ENCODE results near the gene ZBTB12.

ZBTB12 gene, protein sequence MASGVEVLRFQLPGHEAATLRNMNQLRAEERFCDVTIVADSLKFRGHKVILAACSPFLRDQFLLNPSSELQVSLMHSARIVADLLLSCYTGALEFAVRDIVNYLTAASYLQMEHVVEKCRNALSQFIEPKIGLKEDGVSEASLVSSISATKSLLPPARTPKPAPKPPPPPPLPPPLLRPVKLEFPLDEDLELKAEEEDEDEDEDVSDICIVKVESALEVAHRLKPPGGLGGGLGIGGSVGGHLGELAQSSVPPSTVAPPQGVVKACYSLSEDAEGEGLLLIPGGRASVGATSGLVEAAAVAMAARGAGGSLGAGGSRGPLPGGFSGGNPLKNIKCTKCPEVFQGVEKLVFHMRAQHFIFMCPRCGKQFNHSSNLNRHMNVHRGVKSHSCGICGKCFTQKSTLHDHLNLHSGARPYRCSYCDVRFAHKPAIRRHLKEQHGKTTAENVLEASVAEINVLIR

DNA sequence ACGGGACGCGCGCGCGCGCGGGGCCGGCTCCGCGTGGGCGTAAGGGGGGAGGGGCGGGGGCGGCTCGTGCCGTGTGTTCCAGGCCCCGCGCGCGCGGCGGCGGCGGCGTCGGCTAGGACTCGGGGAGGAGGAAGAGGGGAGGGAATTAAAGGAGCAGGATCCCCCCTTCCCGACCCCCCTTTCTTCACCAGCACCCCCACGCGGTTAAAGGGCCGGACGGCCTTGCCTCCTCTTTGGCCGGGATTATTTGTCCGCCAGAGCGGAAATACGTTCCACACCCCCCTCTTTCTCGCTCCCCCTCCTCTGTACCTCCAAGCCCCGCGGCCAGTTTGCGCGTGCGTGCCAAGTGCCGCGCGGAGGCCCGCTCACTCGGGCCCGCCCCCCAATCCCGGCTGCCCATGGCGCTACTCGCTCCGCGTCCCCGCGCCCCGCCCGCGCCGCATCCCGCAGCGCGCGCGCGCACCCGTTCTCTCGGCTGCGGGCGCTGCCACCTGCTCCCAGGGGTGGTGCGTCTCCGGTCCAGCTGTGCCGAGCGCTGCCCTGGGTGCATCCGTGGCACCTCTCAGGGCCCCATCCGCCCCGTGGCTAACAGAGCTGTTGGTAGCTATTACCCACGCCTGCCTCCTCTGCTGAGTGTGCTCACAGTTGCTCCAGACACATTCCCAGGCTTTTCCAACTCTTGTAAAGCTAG, at the start of gene ZBTB12:
TSS of gene ZBTB12 (minus strand) at position 134 of the 691 bp plus-strand sequence. CDS start 781 bp downstream, outside the sequence.
- Histone ChIP-seq H3K4me3 (ENCODE audit: low read length in 2 of 2) (peak within 1 kb of the TSS; percentile 74 to 80), H3K27ac (ENCODE audit: low read depth in 2 of 2, low read length in 2 of 2) (peak within 1 kb of the TSS; percentile 77 to 81), H3K9ac (ENCODE audit: low read depth in 1 of 2, low read length in 2 of 2) (peak within 1 kb of the TSS; percentile 72 to 85), H3K9me3 (ENCODE audit: control insufficient read depth in 2 of 2, low read length in 2 of 2) (no peaks in the 10 kb centered on the region), H3K27me3 (ENCODE audit: control insufficient read depth in 2 of 2, insufficient read depth in 2 of 2, low read length in 2 of 2) (peaks cover 0 to 3% of the 10 kb centered on the region in 2 donors), H3K36me3 (ENCODE audit: control insufficient read depth in 2 of 2, insufficient read depth in 2 of 2, low read length in 2 of 2) (no peaks in the 10 kb centered on the region), H3K4me1 (ENCODE audit: control insufficient read depth in 2 of 2, insufficient read depth in 2 of 2, low read length in 2 of 2) (peaks cover 14 to 20% of the 10 kb centered on the region in 2 donors)

DNA sequence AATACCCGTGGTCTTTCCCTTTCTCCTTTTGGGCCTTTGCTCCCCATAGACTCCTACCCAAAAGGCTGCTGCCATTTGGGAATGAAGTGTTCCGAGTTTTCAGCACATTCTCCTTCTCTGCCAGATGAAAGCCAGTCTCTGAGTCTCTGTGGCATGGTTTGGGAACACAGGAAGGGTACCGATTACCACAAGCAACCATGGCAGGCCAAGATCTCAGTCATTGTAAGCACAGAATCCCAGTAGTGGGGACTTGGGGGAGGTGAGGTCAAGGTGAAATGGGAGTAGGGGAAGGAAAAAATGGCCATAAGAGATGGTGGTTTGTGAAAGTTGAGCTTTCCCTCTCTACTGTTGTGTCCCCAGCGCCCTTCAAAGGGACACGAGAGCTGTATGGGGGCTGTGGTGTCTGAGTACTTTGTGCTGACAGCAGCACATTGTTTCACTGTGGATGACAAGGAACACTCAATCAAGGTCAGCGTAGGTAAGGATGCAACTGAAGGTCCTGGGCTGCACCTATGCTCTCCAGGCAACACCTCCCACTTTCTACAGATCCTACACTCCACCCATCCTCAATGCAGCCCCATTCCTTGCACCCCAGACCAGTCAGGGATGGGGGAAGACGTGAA, 48.2 kb upstream of the ZBTB12 start:
- H3K9me3 ChIP-seq (ENCODE audit: control insufficient read depth in 2 of 2, low read length in 2 of 2): no peaks in the 10 kb centered on the region
- H3K36me3 ChIP-seq (ENCODE audit: control insufficient read depth in 2 of 2, insufficient read depth in 2 of 2, low read length in 2 of 2): peaks cover 38 to 39% of the 10 kb centered on the region in 2 donors
- no peak overlapping the region for H3K4me3 ChIP-seq (ENCODE audit: low read length in 2 of 2)
- H3K4me1 ChIP-seq (ENCODE audit: control insufficient read depth in 2 of 2, insufficient read depth in 2 of 2, low read length in 2 of 2): peaks cover 8 to 15% of the 10 kb centered on the region in 2 donors
- H3K27ac ChIP-seq (ENCODE audit: low read depth in 2 of 2, low read length in 2 of 2): no peak overlapping the region
- no peak overlapping the region for H3K9ac ChIP-seq (ENCODE audit: low read depth in 1 of 2, low read length in 2 of 2)
- no peaks in the 10 kb centered on the region for H3K27me3 ChIP-seq (ENCODE audit: control insufficient read depth in 2 of 2, insufficient read depth in 2 of 2, low read length in 2 of 2)

DNA sequence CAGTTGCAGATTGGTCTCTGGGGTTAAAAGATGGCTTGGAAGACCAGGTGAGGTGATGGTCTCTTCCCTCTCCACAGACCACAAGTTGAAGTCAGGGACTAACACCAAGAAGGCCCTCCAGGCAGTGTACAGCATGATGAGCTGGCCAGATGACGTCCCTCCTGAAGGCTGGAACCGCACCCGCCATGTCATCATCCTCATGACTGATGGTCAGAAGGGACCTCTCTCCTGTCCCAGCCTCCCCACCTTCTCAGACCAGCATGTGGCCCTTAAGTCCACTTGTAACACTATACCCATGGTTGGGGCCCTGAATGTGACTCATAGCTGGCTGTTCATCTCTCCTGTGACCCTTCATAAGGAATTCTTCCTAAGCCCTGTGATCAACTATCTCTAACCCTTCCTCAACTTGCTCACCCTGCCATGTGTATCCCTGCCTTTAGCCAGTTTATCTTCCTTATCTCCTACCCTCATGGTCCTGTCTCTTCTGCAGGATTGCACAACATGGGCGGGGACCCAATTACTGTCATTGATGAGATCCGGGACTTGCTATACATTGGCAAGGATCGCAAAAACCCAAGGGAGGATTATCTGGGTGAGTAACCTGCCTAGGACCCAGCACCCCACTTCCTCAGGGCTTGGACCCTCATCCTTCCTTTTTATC, 47.0 kb upstream of the ZBTB12 start:
- no peak overlapping the region for H3K9ac ChIP-seq (ENCODE audit: low read depth in 1 of 2, low read length in 2 of 2)
- H3K27ac ChIP-seq (ENCODE audit: low read depth in 2 of 2, low read length in 2 of 2): no peak overlapping the region
- H3K27me3 ChIP-seq (ENCODE audit: control insufficient read depth in 2 of 2, insufficient read depth in 2 of 2, low read length in 2 of 2): no peaks in the 10 kb centered on the region
- no peaks in the 10 kb centered on the region for H3K9me3 ChIP-seq (ENCODE audit: control insufficient read depth in 2 of 2, low read length in 2 of 2)
- no peak overlapping the region for H3K4me3 ChIP-seq (ENCODE audit: low read length in 2 of 2)
- H3K36me3 ChIP-seq (ENCODE audit: control insufficient read depth in 2 of 2, insufficient read depth in 2 of 2, low read length in 2 of 2): peaks cover 27 to 28% of the 10 kb centered on the region in 2 donors
- H3K4me1 ChIP-seq (ENCODE audit: control insufficient read depth in 2 of 2, insufficient read depth in 2 of 2, low read length in 2 of 2): peaks cover 12 to 17% of the 10 kb centered on the region in 2 donors

DNA sequence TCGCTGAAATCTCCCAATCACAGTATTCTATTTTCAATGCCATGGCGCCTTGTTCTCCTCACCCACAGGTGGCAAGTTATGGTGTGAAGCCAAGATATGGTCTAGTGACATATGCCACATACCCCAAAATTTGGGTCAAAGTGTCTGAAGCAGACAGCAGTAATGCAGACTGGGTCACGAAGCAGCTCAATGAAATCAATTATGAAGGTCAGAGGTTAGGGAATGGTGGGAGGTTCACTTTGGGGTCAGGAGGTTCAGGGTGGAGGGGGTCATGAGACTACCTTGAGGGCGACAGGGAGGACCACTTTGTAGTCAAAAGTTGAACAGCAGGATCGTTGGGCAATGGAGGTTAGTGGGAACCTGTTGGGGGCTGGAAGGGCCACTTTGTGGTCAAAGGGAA, 46.4 kb upstream of the ZBTB12 start:
- H3K27me3 ChIP-seq (ENCODE audit: control insufficient read depth in 2 of 2, insufficient read depth in 2 of 2, low read length in 2 of 2): no peaks in the 10 kb centered on the region
- peaks cover 21 to 22% of the 10 kb centered on the region in 2 donors for H3K36me3 ChIP-seq (ENCODE audit: control insufficient read depth in 2 of 2, insufficient read depth in 2 of 2, low read length in 2 of 2)
- H3K27ac ChIP-seq (ENCODE audit: low read depth in 2 of 2, low read length in 2 of 2): no peak overlapping the region
- no peak overlapping the region for H3K4me3 ChIP-seq (ENCODE audit: low read length in 2 of 2)
- H3K9ac ChIP-seq (ENCODE audit: low read depth in 1 of 2, low read length in 2 of 2): no peak overlapping the region
- no peaks in the 10 kb centered on the region for H3K9me3 ChIP-seq (ENCODE audit: control insufficient read depth in 2 of 2, low read length in 2 of 2)
- peaks cover 12 to 17% of the 10 kb centered on the region in 2 donors for H3K4me1 ChIP-seq (ENCODE audit: control insufficient read depth in 2 of 2, insufficient read depth in 2 of 2, low read length in 2 of 2)

DNA sequence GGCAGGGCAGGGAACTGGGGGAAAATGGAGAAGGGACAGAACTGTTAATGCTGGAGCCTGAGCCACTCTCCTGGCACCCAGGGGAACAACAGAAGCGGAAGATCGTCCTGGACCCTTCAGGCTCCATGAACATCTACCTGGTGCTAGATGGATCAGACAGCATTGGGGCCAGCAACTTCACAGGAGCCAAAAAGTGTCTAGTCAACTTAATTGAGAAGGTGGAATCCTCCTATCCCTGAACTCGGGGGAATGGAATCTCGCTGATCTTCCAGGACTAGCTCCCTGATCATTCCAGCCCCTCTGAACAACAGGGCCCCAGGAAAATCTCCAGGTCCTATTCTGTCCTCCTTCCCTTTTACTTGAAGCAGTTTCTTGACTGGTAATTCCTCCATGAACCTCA, 46.0 kb upstream of the ZBTB12 start:
- Histone ChIP-seq H3K27ac (ENCODE audit: low read depth in 2 of 2, low read length in 2 of 2) (no peak overlapping the region), H3K4me3 (ENCODE audit: low read length in 2 of 2) (no peak overlapping the region), H3K36me3 (ENCODE audit: control insufficient read depth in 2 of 2, insufficient read depth in 2 of 2, low read length in 2 of 2) (peaks cover 17 to 18% of the 10 kb centered on the region in 2 donors), H3K4me1 (ENCODE audit: control insufficient read depth in 2 of 2, insufficient read depth in 2 of 2, low read length in 2 of 2) (peaks cover 12 to 17% of the 10 kb centered on the region in 2 donors), H3K27me3 (ENCODE audit: control insufficient read depth in 2 of 2, insufficient read depth in 2 of 2, low read length in 2 of 2) (no peaks in the 10 kb centered on the region), H3K9ac (ENCODE audit: low read depth in 1 of 2, low read length in 2 of 2) (no peak overlapping the region), H3K9me3 (ENCODE audit: control insufficient read depth in 2 of 2, low read length in 2 of 2) (no peaks in the 10 kb centered on the region)

DNA sequence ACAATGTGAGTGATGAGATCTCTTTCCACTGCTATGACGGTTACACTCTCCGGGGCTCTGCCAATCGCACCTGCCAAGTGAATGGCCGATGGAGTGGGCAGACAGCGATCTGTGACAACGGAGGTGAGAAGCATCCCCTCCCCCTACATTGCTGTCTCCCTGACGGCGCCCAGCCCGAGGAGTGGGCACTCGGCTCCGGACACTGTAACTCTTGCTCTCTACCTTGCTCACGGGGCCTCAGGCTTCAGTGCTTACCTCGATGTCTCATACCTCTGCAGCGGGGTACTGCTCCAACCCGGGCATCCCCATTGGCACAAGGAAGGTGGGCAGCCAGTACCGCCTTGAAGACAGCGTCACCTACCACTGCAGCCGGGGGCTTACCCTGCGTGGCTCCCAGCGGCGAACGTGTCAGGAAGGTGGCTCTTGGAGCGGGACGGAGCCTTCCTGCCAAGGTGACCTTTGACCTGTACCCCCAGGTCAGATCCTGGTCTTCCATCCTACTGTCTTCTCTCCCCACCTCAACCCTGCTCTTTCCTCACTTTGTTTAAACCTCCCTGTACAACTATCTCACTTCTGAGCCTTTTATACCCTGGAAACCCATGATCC, 45.3 kb upstream of the ZBTB12 start:
- Histone ChIP-seq H3K9ac (ENCODE audit: low read depth in 1 of 2, low read length in 2 of 2) (no peak overlapping the region), H3K27ac (ENCODE audit: low read depth in 2 of 2, low read length in 2 of 2) (no peak overlapping the region), H3K27me3 (ENCODE audit: control insufficient read depth in 2 of 2, insufficient read depth in 2 of 2, low read length in 2 of 2) (no peaks in the 10 kb centered on the region), H3K9me3 (ENCODE audit: control insufficient read depth in 2 of 2, low read length in 2 of 2) (no peaks in the 10 kb centered on the region), H3K36me3 (ENCODE audit: control insufficient read depth in 2 of 2, insufficient read depth in 2 of 2, low read length in 2 of 2) (peaks cover 12 to 14% of the 10 kb centered on the region in 2 donors), H3K4me1 (ENCODE audit: control insufficient read depth in 2 of 2, insufficient read depth in 2 of 2, low read length in 2 of 2) (peaks cover 12 to 17% of the 10 kb centered on the region in 2 donors), H3K4me3 (ENCODE audit: low read length in 2 of 2) (no peak overlapping the region)

DNA sequence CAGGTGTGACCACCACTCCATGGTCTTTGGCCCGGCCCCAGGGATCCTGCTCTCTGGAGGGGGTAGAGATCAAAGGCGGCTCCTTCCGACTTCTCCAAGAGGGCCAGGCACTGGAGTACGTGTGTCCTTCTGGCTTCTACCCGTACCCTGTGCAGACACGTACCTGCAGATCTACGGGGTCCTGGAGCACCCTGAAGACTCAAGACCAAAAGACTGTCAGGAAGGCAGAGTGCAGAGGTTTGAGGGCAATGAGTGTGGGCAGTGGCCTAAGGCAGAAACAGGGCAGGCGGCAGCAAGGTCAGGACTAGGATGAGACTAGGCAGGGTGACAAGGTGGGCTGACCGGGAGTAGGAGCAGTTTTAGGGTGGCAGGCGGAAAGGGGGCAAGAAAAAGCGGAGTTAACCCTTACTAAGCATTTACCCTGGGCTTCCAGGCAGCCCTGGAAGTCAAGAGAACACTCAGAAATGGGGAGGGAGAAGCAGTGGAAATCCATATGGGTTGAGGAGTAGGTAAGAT, 44.5 kb upstream of the ZBTB12 start:
- H3K4me3 ChIP-seq (ENCODE audit: low read length in 2 of 2): peak overlapping the region in 1 of 2 donors; percentile 41
- peaks cover 12 to 17% of the 10 kb centered on the region in 2 donors for H3K4me1 ChIP-seq (ENCODE audit: control insufficient read depth in 2 of 2, insufficient read depth in 2 of 2, low read length in 2 of 2)
- H3K27me3 ChIP-seq (ENCODE audit: control insufficient read depth in 2 of 2, insufficient read depth in 2 of 2, low read length in 2 of 2): no peaks in the 10 kb centered on the region
- peak overlapping the region; percentile 63 to 72 for H3K9ac ChIP-seq (ENCODE audit: low read depth in 1 of 2, low read length in 2 of 2)
- H3K9me3 ChIP-seq (ENCODE audit: control insufficient read depth in 2 of 2, low read length in 2 of 2): no peaks in the 10 kb centered on the region
- peaks cover 6% of the 10 kb centered on the region in 2 donors for H3K36me3 ChIP-seq (ENCODE audit: control insufficient read depth in 2 of 2, insufficient read depth in 2 of 2, low read length in 2 of 2)
- peak overlapping the region; percentile 84 to 85 for H3K27ac ChIP-seq (ENCODE audit: low read depth in 2 of 2, low read length in 2 of 2)

DNA sequence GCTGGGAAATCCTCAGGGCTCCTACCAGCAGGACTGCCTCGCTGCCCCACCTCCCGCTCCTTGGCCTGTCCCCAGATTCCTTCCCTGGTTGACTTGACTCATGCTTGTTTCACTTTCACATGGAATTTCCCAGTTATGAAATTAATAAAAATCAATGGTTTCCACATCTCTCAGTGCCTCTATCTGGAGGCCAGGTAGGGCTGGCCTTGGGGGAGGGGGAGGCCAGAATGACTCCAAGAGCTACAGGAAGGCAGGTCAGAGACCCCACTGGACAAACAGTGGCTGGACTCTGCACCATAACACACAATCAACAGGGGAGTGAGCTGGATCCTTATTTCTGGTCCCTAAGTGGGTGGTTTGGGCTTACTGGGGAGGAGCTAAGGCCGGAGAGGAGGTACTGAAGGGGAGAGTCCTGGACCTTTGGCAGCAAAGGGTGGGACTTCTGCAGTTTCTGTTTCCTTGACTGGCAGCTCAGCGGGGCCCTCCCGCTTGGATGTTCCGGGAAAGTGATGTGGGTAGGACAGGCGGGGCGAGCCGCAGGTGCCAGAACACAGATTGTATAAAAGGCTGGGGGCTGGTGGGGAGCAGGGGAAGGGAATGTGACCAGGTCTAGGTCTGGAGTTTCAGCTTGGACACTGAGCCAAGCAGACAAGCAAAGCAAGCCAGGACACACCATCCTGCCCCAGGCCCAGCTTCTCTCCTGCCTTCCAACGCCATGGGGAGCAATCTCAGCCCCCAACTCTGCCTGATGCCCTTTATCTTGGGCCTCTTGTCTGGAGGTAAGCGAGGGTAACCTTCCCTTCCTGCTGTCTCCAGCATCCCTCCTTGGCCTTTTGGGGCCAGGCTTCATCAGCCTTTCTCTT, 43.9 kb upstream of the ZBTB12 start, which contains the start of gene CFB:
TSS of gene CFB (plus strand) at position 589 of the 863 bp plus-strand sequence. CDS start at position 716, 127 bp downstream.
- no peaks in the 10 kb centered on the region for H3K36me3 ChIP-seq (ENCODE audit: control insufficient read depth in 2 of 2, insufficient read depth in 2 of 2, low read length in 2 of 2)
- H3K4me1 ChIP-seq (ENCODE audit: control insufficient read depth in 2 of 2, insufficient read depth in 2 of 2, low read length in 2 of 2): peaks cover 12 to 17% of the 10 kb centered on the region in 2 donors
- H3K4me3 ChIP-seq (ENCODE audit: low read length in 2 of 2): peak within 1 kb of the TSS; percentile 41 to 53
- peak within 1 kb of the TSS; percentile 84 to 85 for H3K27ac ChIP-seq (ENCODE audit: low read depth in 2 of 2, low read length in 2 of 2)
- H3K27me3 ChIP-seq (ENCODE audit: control insufficient read depth in 2 of 2, insufficient read depth in 2 of 2, low read length in 2 of 2): no peaks in the 10 kb centered on the region
- no peaks in the 10 kb centered on the region for H3K9me3 ChIP-seq (ENCODE audit: control insufficient read depth in 2 of 2, low read length in 2 of 2)
- H3K9ac ChIP-seq (ENCODE audit: low read depth in 1 of 2, low read length in 2 of 2): peak within 1 kb of the TSS; percentile 63 to 72

Measured in mucosa of rectum (tissue), 2 donors.